ENCODE data around the gene NPAS3. TPM values are rescaled to one million over a fixed set of nuclear protein-coding genes. Genes with fewer than 3 reads are reported as not detected.

Gene NPAS3
- total and polyA plus RNA-seq, 2 donors (not counting 3 experiments of a cell fraction or from before 2014, with no cell fraction given) = 0.10 to 0.13 TPM

GRCh38 chr14:33714527-33715226 lies 776.0 kb downstream of the NPAS3 start:
- H3K9me1 ChIP-seq (replicated peaks; ENCODE audit: control insufficient read depth, extremely low read depth, insufficient read depth, low read length) = no peaks in the 10 kb centered on the region
- H3K4me2 ChIP-seq (ENCODE audit: insufficient read depth, low read length) = no peak overlapping the region
- no peaks in the 10 kb centered on the region for H3K36me3 ChIP-seq (ENCODE audit: control insufficient read depth in 2 of 2, extremely low read depth in 1 of 2, insufficient read depth in 2 of 2, low read length in 2 of 2)
- POLR2A ChIA-PET = no interaction called here
- TF ChIP-seq FOS (IDR thresholded peaks at IDR 0.05; ENCODE audit: borderline replicate concordance, insufficient read depth, low read length) (no peak), POLR2AphosphoS5 (IDR thresholded peaks at IDR 0.05; ENCODE audit: insufficient read depth, low read depth, low read length) (no peak), JUN (IDR thresholded peaks at IDR 0.05; ENCODE audit: borderline replicate concordance, insufficient read depth, insufficient read length, low read depth) (no peak), POLR2A (IDR thresholded peaks at IDR 0.05; ENCODE audit: low read depth, low read length) (no peak), EZH2 (IDR thresholded peaks at IDR 0.05; ENCODE audit: borderline replicate concordance, low read depth, low read length, severe bottlenecking) (no peak)
- no peak overlapping the region for H3K9ac ChIP-seq (replicated peaks; ENCODE audit: extremely low read depth, insufficient read depth, low read length)
- H3K4me1 ChIP-seq (ENCODE audit: control insufficient read depth, extremely low read depth, insufficient read depth, low read length) = no peaks in the 10 kb centered on the region
- no peak overlapping the region for H3K27ac ChIP-seq (ENCODE audit: insufficient read depth, low read depth, low read length)
- DNase-seq (ENCODE audit: low read depth, low spot score) (peak; percentile 46), FAIRE-seq (peak; percentile 68)
- no peaks in the 10 kb centered on the region for H3K27me3 ChIP-seq (ENCODE audit: control insufficient read depth in 2 of 2, insufficient read depth in 2 of 2, low read length in 2 of 2)
- dilution Hi-C loops (cut with MboI; ENCODE audit: extremely low pct_ligation_motif_present, low sequenced_read_pairs) = no loop called here
- intact Hi-C loops (cut with micrococcal nuclease) = no loop called here
- BruUV-seq (replicated peaks) = no TSS peak
- no peaks in the 10 kb centered on the region for H3K9me3 ChIP-seq (replicated peaks; ENCODE audit: control insufficient read depth, insufficient read depth, low read length)
- no peaks in the 10 kb centered on the region for H4K20me1 ChIP-seq (replicated peaks; ENCODE audit: control insufficient read depth, extremely low read depth, insufficient read depth, low read length)
- H2AFZ ChIP-seq (ENCODE audit: low read depth, low read length) = no peak overlapping the region
- H3K79me2 ChIP-seq (ENCODE audit: control insufficient read depth, insufficient read depth, low read length) = no peaks in the 10 kb centered on the region
- CTCF ChIA-PET = interaction anchor here (0.8 to 1.2 kb wide), 2 partner anchors 16 to 39 kb away, joined by 3 read pairs; no protein-coding TSS in a partner anchor
- no peak overlapping the region for H3K4me3 ChIP-seq (replicated peaks in 1 of 3; ENCODE audit: insufficient read depth in 1 of 3, low read depth in 1 of 3, low read length in 3 of 3)

GRCh38 chr14:33715227-33715528 lies 776.5 kb downstream of the NPAS3 start:
- dilution Hi-C loops (cut with MboI; ENCODE audit: extremely low pct_ligation_motif_present, low sequenced_read_pairs) (no loop called here), intact Hi-C loops (cut with micrococcal nuclease) (no loop called here)
- CTCF ChIA-PET = interaction anchor here (1.2 kb wide), 1 partner anchor 40 kb away, joined by 3 read pairs; no protein-coding TSS in a partner anchor
- Histone ChIP-seq H3K27me3 (ENCODE audit: control insufficient read depth in 2 of 2, insufficient read depth in 2 of 2, low read length in 2 of 2) (no peaks in the 10 kb centered on the region), H4K20me1 (replicated peaks; ENCODE audit: control insufficient read depth, extremely low read depth, insufficient read depth, low read length) (no peaks in the 10 kb centered on the region), H3K4me3 (replicated peaks in 1 of 3; ENCODE audit: insufficient read depth in 1 of 3, low read depth in 1 of 3, low read length in 3 of 3) (no peak overlapping the region), H3K79me2 (ENCODE audit: control insufficient read depth, insufficient read depth, low read length) (no peaks in the 10 kb centered on the region), H3K27ac (ENCODE audit: insufficient read depth, low read depth, low read length) (no peak overlapping the region), H3K9ac (replicated peaks; ENCODE audit: extremely low read depth, insufficient read depth, low read length) (no peak overlapping the region), H3K9me3 (replicated peaks; ENCODE audit: control insufficient read depth, insufficient read depth, low read length) (no peaks in the 10 kb centered on the region), H3K4me2 (ENCODE audit: insufficient read depth, low read length) (no peak overlapping the region), H3K4me1 (ENCODE audit: control insufficient read depth, extremely low read depth, insufficient read depth, low read length) (no peaks in the 10 kb centered on the region), H3K9me1 (replicated peaks; ENCODE audit: control insufficient read depth, extremely low read depth, insufficient read depth, low read length) (no peaks in the 10 kb centered on the region), H2AFZ (ENCODE audit: low read depth, low read length) (no peak overlapping the region), H3K36me3 (ENCODE audit: control insufficient read depth in 2 of 2, extremely low read depth in 1 of 2, insufficient read depth in 2 of 2, low read length in 2 of 2) (no peaks in the 10 kb centered on the region)
- no peak for FAIRE-seq
- no TSS peak for BruUV-seq (replicated peaks)
- TF ChIP-seq FOS (IDR thresholded peaks at IDR 0.05; ENCODE audit: borderline replicate concordance, insufficient read depth, low read length) (no peak), MAX (IDR thresholded peaks at IDR 0.05; ENCODE audit: insufficient read depth, insufficient read length) (no peak), CTCF (IDR thresholded peaks at IDR 0.05; ENCODE audit: extremely low read depth in 1 of 2, insufficient read depth in 1 of 2, low read depth in 1 of 2, low read length in 2 of 2) (no peak), POLR2A (IDR thresholded peaks at IDR 0.05; ENCODE audit: low read depth, low read length) (no peak)
- DNase-seq (ENCODE audit: low read depth, low spot score) = no peak
- POLR2A ChIA-PET = no interaction called here

Data from endothelial cell of umbilical vein (primary cell).